Sigmoid colon (tissue), 7 donors: ENCODE measurements around the gene SEC14L3. TPM values are rescaled to one million over a fixed set of nuclear protein-coding genes. Genes with fewer than 3 reads are reported as not detected.
A peak's percentile ranks its signal among the peaks of the same experiment; 100 is the strongest.

Experiments
- DNase-seq: peaks from one replicate; pipeline ENCODE4 v3.0.0-alpha.2; 2019
- H3K27ac ChIP-seq, 4 donors: fragments of 200-600 bp; sonication (generic); one replicate each; pipeline ENCODE4 v1.5.1; 2016 to 2019; ENCODE audit warnings: mild to moderate bottlenecking in 1 of 4
- H3K27me3 ChIP-seq, 3 donors: fragments of 200-600 bp; sonication (generic); one replicate each; pipeline ENCODE4 v1.5.1; 2019; ENCODE audit warnings: mild to moderate bottlenecking in 1 of 3
- H3K36me3 ChIP-seq, 4 donors: fragments of 200-600 bp; sonication (generic); one replicate each; pipeline ENCODE4 v1.5.1; 2016 to 2019
- H3K4me1 ChIP-seq, 4 donors: fragments of 200-600 bp; sonication (generic); one replicate each; pipeline ENCODE4 v1.5.1; 2017 to 2019
- H3K4me3 ChIP-seq, 4 donors: fragments of 200-600 bp; sonication (generic); one replicate each; pipeline ENCODE4 v1.5.1; 2017 to 2019; ENCODE audit warnings: mild to moderate bottlenecking in 2 of 4, moderate library complexity in 1 of 4
- H3K9me3 ChIP-seq, 4 donors: fragments of 200-600 bp in 3 of 4; sonication (generic) in 3 of 4; one replicate each; pipeline versions ENCODE4 v1.5.1 to v1.6.1; 2013 to 2019
- EP300 ChIP-seq, 4 donors: sonication (generic); formaldehyde crosslinking; IDR thresholded peaks; one replicate each; pipeline ENCODE4 v1.6.1; 2017; ENCODE audit warnings: antibody characterized with exemption in 4 of 4
- POLR2A ChIP-seq, 2 donors: fragments of 450-650 bp; IDR thresholded peaks; one replicate each; pipeline ENCODE4 v1.6.1; 2016; ENCODE audit warnings: antibody characterized with exemption in 2 of 2, mild to moderate bottlenecking in 2 of 2, moderate library complexity in 2 of 2
- POLR2AphosphoS5 ChIP-seq, 4 donors: sonication (generic); formaldehyde crosslinking; IDR thresholded peaks; one replicate each; pipeline ENCODE4 v1.6.1; 2017; ENCODE audit warnings: antibody characterized with exemption in 4 of 4
- WGBS, 2 donors: extraction: QIAGEN DNeasy Blood & Tissue Kit; methylation state at CpG; one replicate each; pipeline ENCODE4 v1.1.7; 2013; 5-methylcytosine and 5-hydroxymethylcytosine counted together
- intact Hi-C: fragments of 100-400 bp; cut with DNase I; formaldehyde crosslinking; loops from one replicate; pipeline ENCODE4 v1.15.1; 2023
- polyA plus RNA-seq, 3 donors: library from polyadenylated mRNA; stranded (reverse); fragments of 200-250 nt; gene quantifications; one replicate each; pipeline ENCODE4 v1.2.3, GENCODE V29; 2013
- total RNA-seq, 4 donors: library from RNA; depleted of rRNA; stranded (reverse); fragments of >200 nt; gene quantifications; one replicate each; pipeline ENCODE4 v1.1.0, GENCODE V29; 2016
- TF ChIP-seq, protein P1 (sequence below), 4 experiments: fragments of 450-650 bp in 3 of 4; fragments of 200-600 bp in 1 of 4; IDR thresholded peaks; one replicate each; pipeline ENCODE4 v1.5.1; 2016 to 2019; ENCODE audit warnings: antibody characterized with exemption in 4 of 4, mild to moderate bottlenecking in 3 of 4, moderate library complexity in 2 of 4
- donor health status: healthy with polysubstance abuse.
- donor health status: Bipolar disorder and iron deficiency.
- donor health status: healthy.

The SEC14L3 gene
- total and polyA plus RNA-seq, 7 donors: 0.23 TPM; not detected in 6

DNA sequence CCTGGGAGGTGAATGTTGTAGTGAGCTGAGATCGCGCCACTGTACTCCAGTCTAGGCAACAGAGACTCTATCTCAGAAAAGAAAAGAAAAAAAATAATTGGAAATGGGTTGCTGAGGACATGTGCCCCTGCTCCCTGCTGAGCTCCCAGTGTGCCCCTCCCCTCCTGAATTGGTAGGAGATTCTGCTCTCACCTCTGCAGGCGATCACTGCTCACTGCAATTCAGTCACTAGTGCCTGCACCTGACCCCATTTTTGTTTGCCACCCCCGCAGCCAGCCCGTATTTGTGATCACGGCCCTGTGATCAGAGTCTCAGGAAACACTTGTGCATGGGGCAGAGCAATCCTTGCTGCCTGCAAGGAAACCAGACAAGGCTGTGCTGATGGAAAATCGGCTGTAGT is 16.3 kb upstream of the SEC14L3 start:
- H3K4me1 ChIP-seq: peaks cover 0 to 5% (median 0%) of the 10 kb centered on the region in 4 donors
- DNase-seq: no peak
- WGBS, 2 donors: 78 to 81% methylated on average over 7 of the region's 7 CpGs
- intact Hi-C loops: loop anchor here (5.0 kb wide), 1 partner anchor 61 kb away; the partner anchor contains the start of gene MTFP1
- no peaks in the 10 kb centered on the region for H3K36me3 ChIP-seq
- H3K27me3 ChIP-seq: peaks cover 0 to 9% (median 0%) of the 10 kb centered on the region in 3 donors
- no peak overlapping the region for H3K27ac ChIP-seq
- H3K4me3 ChIP-seq: no peak overlapping the region
- TF ChIP-seq, protein P1, sequence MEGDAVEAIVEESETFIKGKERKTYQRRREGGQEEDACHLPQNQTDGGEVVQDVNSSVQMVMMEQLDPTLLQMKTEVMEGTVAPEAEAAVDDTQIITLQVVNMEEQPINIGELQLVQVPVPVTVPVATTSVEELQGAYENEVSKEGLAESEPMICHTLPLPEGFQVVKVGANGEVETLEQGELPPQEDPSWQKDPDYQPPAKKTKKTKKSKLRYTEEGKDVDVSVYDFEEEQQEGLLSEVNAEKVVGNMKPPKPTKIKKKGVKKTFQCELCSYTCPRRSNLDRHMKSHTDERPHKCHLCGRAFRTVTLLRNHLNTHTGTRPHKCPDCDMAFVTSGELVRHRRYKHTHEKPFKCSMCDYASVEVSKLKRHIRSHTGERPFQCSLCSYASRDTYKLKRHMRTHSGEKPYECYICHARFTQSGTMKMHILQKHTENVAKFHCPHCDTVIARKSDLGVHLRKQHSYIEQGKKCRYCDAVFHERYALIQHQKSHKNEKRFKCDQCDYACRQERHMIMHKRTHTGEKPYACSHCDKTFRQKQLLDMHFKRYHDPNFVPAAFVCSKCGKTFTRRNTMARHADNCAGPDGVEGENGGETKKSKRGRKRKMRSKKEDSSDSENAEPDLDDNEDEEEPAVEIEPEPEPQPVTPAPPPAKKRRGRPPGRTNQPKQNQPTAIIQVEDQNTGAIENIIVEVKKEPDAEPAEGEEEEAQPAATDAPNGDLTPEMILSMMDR (IDR thresholded peaks at IDR 0.05): no peak
- no peak for TF ChIP-seq EP300 (IDR thresholded peaks at IDR 0.05)
- TF ChIP-seq POLR2AphosphoS5 (IDR thresholded peaks at IDR 0.05): no peak
- TF ChIP-seq POLR2A (IDR thresholded peaks at IDR 0.05): no peak
- H3K9me3 ChIP-seq: no peaks in the 10 kb centered on the region

- Histone ChIP-seq H3K36me3 (no peaks in the 10 kb centered on the region), H3K27ac (no peak overlapping the region), H3K4me1 (peaks cover 0 to 5% (median 0%) of the 10 kb centered on the region in 4 donors), H3K4me3 (no peak overlapping the region), H3K9me3 (no peaks in the 10 kb centered on the region), H3K27me3 (peaks cover 0 to 9% (median 0%) of the 10 kb centered on the region in 3 donors)
- TF ChIP-seq, protein P1 (IDR thresholded peaks at IDR 0.05): no peak
- TF ChIP-seq EP300 (IDR thresholded peaks at IDR 0.05) (no peak), POLR2AphosphoS5 (IDR thresholded peaks at IDR 0.05) (no peak), POLR2A (IDR thresholded peaks at IDR 0.05) (no peak)
- WGBS, 2 donors: 71 to 83% methylated on average over 8 of the region's 8 CpGs
- intact Hi-C loops: loop anchor here (5.0 kb wide), 1 partner anchor 59 kb away; the partner anchor contains the start of gene MTFP1
- DNase-seq: no peak
Measured at GRCh38 chr22:30486661-30487115, 14.9 kb upstream of the SEC14L3 start.

GRCh38 chr22:30486118-30486517 is 14.3 kb upstream of the SEC14L3 start:
- Histone ChIP-seq H3K4me1 (peaks cover 0 to 5% (median 0%) of the 10 kb centered on the region in 4 donors), H3K27me3 (peaks cover 0 to 6% (median 0%) of the 10 kb centered on the region in 3 donors), H3K36me3 (no peaks in the 10 kb centered on the region), H3K4me3 (no peak overlapping the region), H3K27ac (no peak overlapping the region), H3K9me3 (no peaks in the 10 kb centered on the region)
- TF ChIP-seq, protein P1 (IDR thresholded peaks at IDR 0.05): no peak
- TF ChIP-seq POLR2A (IDR thresholded peaks at IDR 0.05): no peak
- DNase-seq: no peak
- WGBS, 2 donors: 88 to 95% methylated on average over 5 of the region's 5 CpGs
- intact Hi-C loops: loop anchor here (5.0 kb wide), 1 partner anchor 59 kb away; the partner anchor contains the start of gene MTFP1

DNA sequence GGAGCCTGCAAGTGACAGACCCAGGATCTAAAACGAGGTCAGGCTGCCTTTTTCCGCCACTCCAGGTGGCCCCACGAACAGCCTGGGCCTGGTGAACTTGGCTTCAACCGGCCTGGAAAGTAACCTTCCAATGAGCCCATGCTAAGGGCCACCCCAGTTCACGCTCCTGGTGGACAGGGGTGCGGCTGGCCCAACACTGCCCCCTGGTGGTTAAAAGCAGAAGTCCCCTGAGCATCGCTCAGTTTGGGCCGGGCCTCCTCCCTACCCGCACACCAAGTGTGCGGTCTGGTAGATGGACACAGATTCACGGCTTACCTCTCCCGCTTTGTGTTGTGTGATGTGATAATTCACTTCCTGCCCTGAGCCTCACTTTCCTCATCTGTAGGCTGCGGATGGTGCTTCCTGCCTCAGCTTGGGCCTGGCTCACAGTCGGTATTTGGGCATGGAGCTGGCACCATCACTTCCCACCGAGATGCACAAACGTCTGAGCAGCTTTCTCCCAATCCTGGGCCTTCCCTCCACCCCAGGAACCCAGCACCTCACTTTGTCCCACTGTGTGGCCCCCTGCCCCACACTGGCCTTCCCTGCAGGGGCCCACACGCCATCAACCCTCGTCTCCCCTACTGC is 13.7 kb upstream of the SEC14L3 start:
- WGBS, 2 donors: 24 to 33% methylated on average over 18 of the region's 18 CpGs

More for the DNA sequence above, 13.7 kb upstream of the SEC14L3 start:
- Histone ChIP-seq H3K36me3 (no peaks in the 10 kb centered on the region), H3K9me3 (no peaks in the 10 kb centered on the region), H3K4me3 (no peak overlapping the region), H3K27ac (no peak overlapping the region), H3K27me3 (peaks cover 0 to 4% (median 0%) of the 10 kb centered on the region in 3 donors), H3K4me1 (peaks cover 0 to 5% (median 0%) of the 10 kb centered on the region in 4 donors)
- TF ChIP-seq POLR2A (IDR thresholded peaks at IDR 0.05) (no peak), POLR2AphosphoS5 (IDR thresholded peaks at IDR 0.05) (no peak), EP300 (IDR thresholded peaks at IDR 0.05) (no peak)
- TF ChIP-seq, protein P1 (IDR thresholded peaks at IDR 0.05): peak; percentile 78 to 93 (median 87)
- intact Hi-C loops: loop anchor here (1.0 to 5.0 kb wide), 2 partner anchors 58 to 94 kb away; partner anchors contain the start of gene MTFP1
- DNase-seq: peak; percentile 77
